C4-2B (cell line): ENCODE measurements around the gene IGFBP4.

ENCODE experiments used
- CTCF ChIP-seq: fragments of 450-650 bp; conservative IDR thresholded peaks from 2 replicates; pipeline ENCODE4 v1.5.1; 2017; ENCODE audit warnings: mild to moderate bottlenecking
- ZFX ChIP-seq: fragments of 450-650 bp; IDR thresholded peaks from 2 replicates; pipeline ENCODE4 v1.6.1; 2017

GRCh38 chr17:40419559-40420331 lies 23.5 kb upstream of the IGFBP4 start:
- no peak for TF ChIP-seq ZFX
- no peak for TF ChIP-seq CTCF
